SK-N-SH (cell line): ENCODE data around the gene RARA. TPM values are rescaled to one million over a fixed set of nuclear protein-coding genes. Genes with fewer than 3 reads are reported as not detected.
A peak's percentile ranks its signal among the peaks of the same experiment; 100 is the strongest.

Experiments
- CTCF ChIA-PET: fragments of 300-600, 350-600 bp; formaldehyde crosslinking; extraction: SDS; loops from one replicate; lab custom pipeline; 2021; lab: Yijun Ruan, JAX
- POLR2A ChIA-PET: fragments of 350-600 bp; sonication (Branson Sonifier 250); formaldehyde crosslinking; extraction: SDS; loops from one replicate; lab custom pipeline; 2020; ENCODE audit warnings: antibody characterized with exemption, inconsistent platforms; lab: Yijun Ruan, JAX
- DNase-seq: peaks from one replicate; pipeline ENCODE4 v3.0.0; 2012
- H2AFZ ChIP-seq: fragments of 200-600 bp; sonication (generic); 2 replicates; pipeline ENCODE4 v1.8.1; 2016; ENCODE audit warnings: antibody characterized with exemption, mild to moderate bottlenecking, low read depth
- H3F3A ChIP-seq: fragments of 200-600 bp; sonication (generic); replicated peaks from 2 replicates; pipeline ENCODE3; 2016; ENCODE audit warnings: antibody characterized with exemption, mild to moderate bottlenecking; ENCODE audit not compliant: insufficient read depth
- H3K27ac ChIP-seq, 2 experiments: fragments of 200-500 bp in 1 of 2; fragments of 200-600 bp in 1 of 2; sonication (Bioruptor generic) in 1 of 2; sonication (generic), shearing (Covaris generic) in 1 of 2; 2 replicates each; pipeline versions ENCODE4 v1.5.1 to v1.6.1; 2014 to 2016; ENCODE audit warnings: low read depth in 2 of 2, inconsistent platforms in 1 of 2, low read length in 1 of 2, mild to moderate bottlenecking in 1 of 2, mixed read lengths in 1 of 2
- H3K27me3 ChIP-seq: fragments of 200-600 bp; sonication (generic), shearing (Covaris generic); 2 replicates; pipeline ENCODE4 v1.6.1; 2016; ENCODE audit warnings: mixed run types; ENCODE audit not compliant: insufficient read depth
- H3K36me3 ChIP-seq, 2 experiments: fragments of 200-500 bp in 1 of 2; fragments of 200-600 bp in 1 of 2; sonication (Bioruptor generic) in 1 of 2; sonication (generic) in 1 of 2; replicated peaks in 1 of 2; 2 replicates each; pipeline versions ENCODE3 to v1.5.1; 2014 to 2016; ENCODE audit warnings: low read length in 1 of 2, mild to moderate bottlenecking in 1 of 2; ENCODE audit not compliant: insufficient read depth in 2 of 2, control insufficient read depth in 1 of 2
- H3K4me1 ChIP-seq, 2 experiments: fragments of 200-500 bp in 1 of 2; fragments of 200-600 bp in 1 of 2; sonication (Bioruptor generic) in 1 of 2; sonication (generic), shearing (Covaris generic) in 1 of 2; 2 replicates each; pipeline versions ENCODE4 v1.5.1 to v1.6.1; 2014 to 2016; ENCODE audit warnings: low read depth in 1 of 2, low read length in 1 of 2, mixed run types in 1 of 2; ENCODE audit not compliant: insufficient read depth in 2 of 2, control insufficient read depth in 1 of 2
- H3K4me2 ChIP-seq: fragments of 200-600 bp; sonication (generic), shearing (Covaris generic); 2 replicates; pipeline ENCODE4 v1.6.1; 2017; ENCODE audit warnings: mixed run types
- H3K4me3 ChIP-seq, 2 experiments: fragments of 200-500 bp in 1 of 2; fragments of 200-600 bp in 1 of 2; sonication (Bioruptor generic) in 1 of 2; sonication (generic), shearing (Covaris generic) in 1 of 2; 2 replicates each; pipeline versions ENCODE4 v1.5.1 to v1.8.1; 2014 to 2016; ENCODE audit warnings: low read depth in 2 of 2, inconsistent platforms in 1 of 2, low read length in 1 of 2, mild to moderate bottlenecking in 1 of 2, mixed read lengths in 1 of 2, moderate library complexity in 1 of 2
- H3K79me2 ChIP-seq: fragments of 200-600 bp; sonication (generic); 2 replicates; pipeline ENCODE4 v1.8.1; 2017; ENCODE audit warnings: mild to moderate bottlenecking; ENCODE audit not compliant: insufficient read depth
- H3K9ac ChIP-seq: fragments of 200-600 bp; sonication (generic); 2 replicates; pipeline ENCODE4 v1.6.1; 2017; ENCODE audit warnings: mixed run types
- H3K9me2 ChIP-seq: fragments of 200-600 bp; sonication (generic); 2 replicates; pipeline ENCODE4 v1.6.1; 2017; ENCODE audit warnings: mixed run types
- H3K9me3 ChIP-seq: fragments of 200-600 bp; sonication (generic); 2 replicates; pipeline ENCODE4 v1.6.1; 2017; ENCODE audit warnings: mixed run types, mild to moderate bottlenecking, moderate library complexity
- H4K20me1 ChIP-seq: fragments of 200-600 bp; sonication (generic); 2 replicates; pipeline ENCODE4 v1.6.1; 2017; ENCODE audit warnings: mild to moderate bottlenecking, mixed run types; ENCODE audit not compliant: insufficient read depth
- CHD2 ChIP-seq: fragments of 150-350 bp; IDR thresholded peaks from 2 replicates; pipeline ENCODE4 v1.6.1; 2018; ENCODE audit warnings: low read length; ENCODE audit not compliant: partially characterized antibody
- ELF1 ChIP-seq: IDR thresholded peaks from 2 replicates; pipeline ENCODE4 v1.4.0; 2012
- EP300 ChIP-seq, 2 experiments: IDR thresholded peaks; 2 replicates each; pipeline versions ENCODE4 v1.4.0 to v1.6.1; 2012; ENCODE audit warnings: borderline replicate concordance in 1 of 2, low read depth in 1 of 2, low read length in 1 of 2
- EZH2phosphoT487 ChIP-seq: fragments of 200-600 bp; sonication (generic); IDR thresholded peaks from 2 replicates; pipeline ENCODE4 v1.6.1; 2017; ENCODE audit warnings: low read depth, mixed run types, mild to moderate bottlenecking, antibody characterized with exemption, moderate library complexity, borderline replicate concordance
- FOXJ3 ChIP-seq: sonication (generic); formaldehyde crosslinking; IDR thresholded peaks from 2 replicates; pipeline ENCODE4 v1.5.1; 2020; ENCODE audit warnings: mild to moderate bottlenecking, missing genetic modification reagents
- FOXM1 ChIP-seq: IDR thresholded peaks from 2 replicates; pipeline ENCODE4 v1.4.0; 2012; ENCODE audit warnings: low read depth, mild to moderate bottlenecking
- GABPA ChIP-seq: IDR thresholded peaks from 2 replicates; pipeline ENCODE4 v1.4.0; 2012; ENCODE audit warnings: low read depth, mild to moderate bottlenecking
- GATA2 ChIP-seq: sonication (generic); formaldehyde crosslinking; IDR thresholded peaks from 2 replicates; pipeline ENCODE4 v1.5.0; 2020; ENCODE audit warnings: mild to moderate bottlenecking, missing genetic modification reagents
- IRF3 ChIP-seq: fragments of 150-350 bp; IDR thresholded peaks from 2 replicates; pipeline ENCODE4 v1.6.1; 2016; ENCODE audit warnings: mild to moderate bottlenecking, low read depth, low read length
- JUND ChIP-seq: IDR thresholded peaks from 2 replicates; pipeline ENCODE4 v1.4.0; 2012
- MXI1 ChIP-seq: IDR thresholded peaks from 2 replicates; pipeline ENCODE4 v1.6.1; 2012; ENCODE audit warnings: mild to moderate bottlenecking, low read depth, low read length, improper control_type of control experiment
- NFIC ChIP-seq: IDR thresholded peaks from 2 replicates; pipeline ENCODE4 v1.4.0; 2012; ENCODE audit warnings: borderline replicate concordance
- NRF1 ChIP-seq: IDR thresholded peaks from 2 replicates; pipeline ENCODE4 v1.6.1; 2012; ENCODE audit warnings: low read depth, mild to moderate bottlenecking, low read length
- POLR2AphosphoS5 ChIP-seq: IDR thresholded peaks from 2 replicates; pipeline ENCODE4 v1.6.1; 2012; ENCODE audit warnings: low read depth, low read length
- RCOR1 ChIP-seq: fragments of 150-350 bp; IDR thresholded peaks from 2 replicates; pipeline ENCODE4 v1.6.1; 2017; ENCODE audit warnings: antibody characterized with exemption, low read length
- REST ChIP-seq: IDR thresholded peaks from 2 replicates; pipeline ENCODE4 v1.6.1; 2012; ENCODE audit warnings: mild to moderate bottlenecking, low read depth, low read length, moderate library complexity
- RFX5 ChIP-seq: IDR thresholded peaks from 2 replicates; pipeline ENCODE4 v1.6.1; 2012; ENCODE audit warnings: mild to moderate bottlenecking, improper control_type of control experiment, low read length
- SIN3A ChIP-seq: IDR thresholded peaks from 2 replicates; pipeline ENCODE4 v1.6.1; 2012; ENCODE audit warnings: low read depth, mild to moderate bottlenecking, low read length, moderate library complexity, borderline replicate concordance
- TAF1 ChIP-seq: IDR thresholded peaks from 2 replicates; pipeline ENCODE4 v1.6.1; 2012; ENCODE audit warnings: low read depth, mild to moderate bottlenecking, low read length, moderate library complexity, borderline replicate concordance
- USF2 ChIP-seq: fragments of 150-350 bp; IDR thresholded peaks from 2 replicates; pipeline ENCODE4 v1.6.1; 2017; ENCODE audit warnings: antibody characterized with exemption, low read length, low read depth, borderline replicate concordance
- WGBS: methylation state at CpG from one replicate; pipeline ENCODE4 v1.1.6; 2017; ENCODE audit warnings: low lambda C conversion rate; 5-methylcytosine and 5-hydroxymethylcytosine counted together
- polyA plus RNA-seq, 3 experiments: library from polyadenylated mRNA; depleted of rRNA; stranded (reverse); fragments of >200 nt; gene quantifications; 2 replicates each; pipeline ENCODE4 v1.2.3, GENCODE V29; 2012
- TF ChIP-seq, protein P1 (sequence below): IDR thresholded peaks from 2 replicates; pipeline ENCODE4 v1.4.0; 2012; ENCODE audit warnings: low read depth, borderline replicate concordance
- TF ChIP-seq, protein P2 (sequence below): IDR thresholded peaks from 2 replicates; pipeline ENCODE4; 2012

The RARA gene
- polyA plus RNA-seq, 1 of the 3 experiments (the other 2 are of a cell fraction), result 13.3 TPM

GRCh38 chr17:40340880-40341807, 32.2 kb downstream of the RARA start:
- Histone ChIP-seq H3K9ac (peak overlapping the region; percentile 75), H3K27ac (peak overlapping the region; percentile 73 to 99; a peak in 3 of 4 replicates), H4K20me1 (peaks cover 57% of the 10 kb centered on the region), H2AFZ (no peak overlapping the region), H3K9me3 (no peaks in the 10 kb centered on the region), H3K36me3 (peaks cover 6 to 18% of the 10 kb centered on the region in 2 experiments), H3K4me1 (peaks cover 29 to 69% of the 10 kb centered on the region in 2 experiments), H3K4me3 (peak overlapping the region; percentile 69 to 78), H3K27me3 (no peaks in the 10 kb centered on the region), H3K9me2 (no peaks in the 10 kb centered on the region), H3K4me2 (peak overlapping the region; percentile 97), H3K79me2 (peaks cover 95% of the 10 kb centered on the region), H3F3A (peaks cover 16% of the 10 kb centered on the region)
- peak; percentile 88 for DNase-seq
- ChIA-PET POLR2A (interaction anchor here (0.5 to 2.7 kb wide), 8 partner anchors 10 to 1999 kb away, joined by 3 to 15 read pairs (median 4); no protein-coding TSS in a partner anchor), CTCF (interaction anchor here (0.9 to 57.6 kb wide), 5 partner anchors 8 to 110 kb away, joined by 3 to 1706 read pairs (median 14); partner anchors contain the start of genes CDC6 and RARA)
- WGBS, result under 1% methylated on average over 30 of the region's 55 CpGs
- TF ChIP-seq EZH2phosphoT487 (no peak), MXI1 (peak; percentile 93), RFX5 (no peak), SIN3A (peak; percentile 73; the same call in 1 of the 2 replicates), REST (peak; percentile 70), EP300 (IDR thresholded peaks at IDR 0.05; ENCODE audit: borderline replicate concordance in 1 of 2, low read depth in 1 of 2, low read length in 1 of 2) (0 out of 4 replicates have a peak, but pooled peaks of 1 of the 2 experiments have one; percentile 3), POLR2AphosphoS5 (no peak), NFIC (peak; percentile 65), ELF1 (no peak), TAF1 (no peak), RCOR1 (peak; percentile 24; the same call in 1 of the 2 replicates), IRF3 (no peak), NRF1 (no peak), GABPA (peak; percentile 49; the same call in 1 of the 2 replicates), JUND (no peak), GATA2 (CRISPR knock-in tag) (no peak), CHD2 (no peak), FOXJ3 (CRISPR knock-in tag) (no peak), USF2 (no peak), FOXM1 (no peak)
- TF ChIP-seq, protein P1, sequence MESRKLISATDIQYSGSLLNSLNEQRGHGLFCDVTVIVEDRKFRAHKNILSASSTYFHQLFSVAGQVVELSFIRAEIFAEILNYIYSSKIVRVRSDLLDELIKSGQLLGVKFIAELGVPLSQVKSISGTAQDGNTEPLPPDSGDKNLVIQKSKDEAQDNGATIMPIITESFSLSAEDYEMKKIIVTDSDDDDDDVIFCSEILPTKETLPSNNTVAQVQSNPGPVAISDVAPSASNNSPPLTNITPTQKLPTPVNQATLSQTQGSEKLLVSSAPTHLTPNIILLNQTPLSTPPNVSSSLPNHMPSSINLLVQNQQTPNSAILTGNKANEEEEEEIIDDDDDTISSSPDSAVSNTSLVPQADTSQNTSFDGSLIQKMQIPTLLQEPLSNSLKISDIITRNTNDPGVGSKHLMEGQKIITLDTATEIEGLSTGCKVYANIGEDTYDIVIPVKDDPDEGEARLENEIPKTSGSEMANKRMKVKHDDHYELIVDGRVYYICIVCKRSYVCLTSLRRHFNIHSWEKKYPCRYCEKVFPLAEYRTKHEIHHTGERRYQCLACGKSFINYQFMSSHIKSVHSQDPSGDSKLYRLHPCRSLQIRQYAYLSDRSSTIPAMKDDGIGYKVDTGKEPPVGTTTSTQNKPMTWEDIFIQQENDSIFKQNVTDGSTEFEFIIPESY, result no peak
- TF ChIP-seq, protein P2, sequence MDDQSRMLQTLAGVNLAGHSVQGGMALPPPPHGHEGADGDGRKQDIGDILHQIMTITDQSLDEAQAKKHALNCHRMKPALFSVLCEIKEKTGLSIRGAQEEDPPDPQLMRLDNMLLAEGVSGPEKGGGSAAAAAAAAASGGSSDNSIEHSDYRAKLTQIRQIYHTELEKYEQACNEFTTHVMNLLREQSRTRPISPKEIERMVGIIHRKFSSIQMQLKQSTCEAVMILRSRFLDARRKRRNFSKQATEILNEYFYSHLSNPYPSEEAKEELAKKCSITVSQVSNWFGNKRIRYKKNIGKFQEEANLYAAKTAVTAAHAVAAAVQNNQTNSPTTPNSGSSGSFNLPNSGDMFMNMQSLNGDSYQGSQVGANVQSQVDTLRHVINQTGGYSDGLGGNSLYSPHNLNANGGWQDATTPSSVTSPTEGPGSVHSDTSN, result no peak
